IPS-18c (cell line): ENCODE data around the gene NME7.

Experiments used
- H3K4me3 ChIP-seq: 2 replicates; pipeline ENCODE4 v1.7.0; 2013; ENCODE audit warnings: low read depth, mild to moderate bottlenecking, low read length, moderate library complexity; ENCODE audit not compliant: insufficient read depth
- H3K9me3 ChIP-seq: one replicate; pipeline ENCODE4 v1.6.1; 2013; ENCODE audit warnings: mild to moderate bottlenecking, low read length, moderate library complexity; ENCODE audit not compliant: control insufficient read depth, insufficient read depth

The NME7 gene

DNA sequence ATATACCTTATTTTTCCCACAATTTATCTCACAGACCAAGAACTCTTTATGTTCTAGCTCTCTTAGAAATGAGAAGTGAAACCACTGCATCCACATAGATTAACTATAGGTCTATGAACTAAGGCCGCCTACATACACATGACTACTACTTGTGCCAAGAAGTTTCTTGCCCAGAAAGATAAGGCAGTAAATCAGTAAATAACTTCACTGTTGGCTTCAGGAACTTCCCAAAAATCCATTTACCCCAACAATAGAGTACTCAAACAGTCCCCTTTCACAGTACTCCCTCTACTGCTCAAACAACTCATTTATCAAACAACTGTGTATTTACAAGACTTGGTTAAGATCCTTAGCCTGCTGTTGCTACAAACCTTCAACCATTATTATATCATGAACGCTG is 96.5 kb downstream of the NME7 start:
- no peaks in the 10 kb centered on the region for H3K9me3 ChIP-seq
- H3K4me3 ChIP-seq, result no peak overlapping the region

DNA sequence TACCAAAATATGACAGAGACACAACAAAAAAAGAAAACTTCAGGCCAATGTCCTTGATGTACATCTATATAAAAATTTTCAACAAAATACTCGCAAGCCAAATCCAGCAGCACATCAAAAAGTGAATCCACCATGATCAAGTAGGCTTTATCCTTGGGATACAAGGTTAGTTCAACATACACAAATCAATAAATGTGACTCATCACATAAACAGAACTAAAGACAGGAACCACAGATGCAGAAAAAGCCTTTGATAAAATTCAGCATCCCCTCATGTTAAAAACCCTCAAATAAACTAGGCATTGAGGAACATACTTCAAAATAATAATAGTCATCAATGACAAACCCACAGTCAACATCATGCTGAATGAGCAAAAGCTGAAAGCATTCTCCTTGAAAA is 101.5 kb downstream of the NME7 start:
- Histone ChIP-seq H3K4me3 (no peak overlapping the region), H3K9me3 (no peaks in the 10 kb centered on the region)

DNA sequence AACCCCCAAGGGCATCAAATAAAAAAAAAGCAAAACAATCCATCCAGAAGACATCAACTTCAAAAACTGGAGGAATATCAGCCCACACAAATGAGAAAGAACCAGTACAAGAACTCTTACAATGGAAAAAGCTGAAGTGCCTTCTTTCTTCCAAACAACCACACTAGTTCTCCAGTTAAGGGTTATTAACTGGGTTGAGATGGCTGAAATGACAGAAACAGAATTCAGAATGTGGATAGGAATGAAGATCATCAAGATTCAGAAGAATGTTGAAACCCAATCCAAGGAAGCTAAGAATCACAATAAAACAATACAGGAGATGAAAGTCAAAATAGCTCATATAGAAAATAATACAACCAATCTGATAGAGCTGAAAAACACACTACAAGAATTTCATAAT is 104.5 kb downstream of the NME7 start:
- Histone ChIP-seq H3K4me3 (no peak overlapping the region), H3K9me3 (no peaks in the 10 kb centered on the region)

- no peak overlapping the region for H3K4me3 ChIP-seq
- no peaks in the 10 kb centered on the region for H3K9me3 ChIP-seq
Measured at GRCh38 chr1:169261884-169262283, 105.7 kb downstream of the NME7 start.

DNA sequence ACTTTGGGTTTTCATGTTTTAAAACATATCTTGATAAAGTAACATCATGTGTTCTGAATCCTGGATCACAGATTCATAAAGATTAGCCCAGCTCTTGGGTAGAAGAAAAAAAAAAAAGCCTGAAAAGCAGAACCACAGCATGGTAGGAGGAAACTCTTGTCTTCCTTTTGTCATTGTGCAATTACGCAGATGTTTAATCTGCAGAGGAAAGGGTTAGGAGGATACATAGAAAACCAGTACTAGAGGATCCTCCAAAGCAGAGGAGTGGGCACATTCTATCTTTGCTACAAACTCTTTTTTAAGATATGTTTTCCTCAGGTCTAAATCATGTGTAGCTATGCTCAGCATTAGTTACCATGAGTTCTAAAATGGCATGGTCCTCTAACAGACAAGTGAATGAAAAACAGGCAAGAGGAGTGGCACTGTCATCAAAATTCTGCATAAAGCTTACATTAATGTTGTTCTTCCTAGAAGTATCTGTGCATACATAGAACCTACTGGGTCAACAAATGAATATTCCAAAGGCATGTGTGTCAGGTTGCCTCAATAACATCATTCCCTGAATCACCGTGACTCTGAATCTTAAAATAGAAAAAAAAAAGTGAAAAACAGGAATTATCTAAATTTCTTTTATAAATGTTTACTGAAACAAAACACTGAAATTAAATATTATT is 107.0 kb downstream of the NME7 start:
- H3K4me3 ChIP-seq, result no peak overlapping the region
- no peaks in the 10 kb centered on the region for H3K9me3 ChIP-seq

DNA sequence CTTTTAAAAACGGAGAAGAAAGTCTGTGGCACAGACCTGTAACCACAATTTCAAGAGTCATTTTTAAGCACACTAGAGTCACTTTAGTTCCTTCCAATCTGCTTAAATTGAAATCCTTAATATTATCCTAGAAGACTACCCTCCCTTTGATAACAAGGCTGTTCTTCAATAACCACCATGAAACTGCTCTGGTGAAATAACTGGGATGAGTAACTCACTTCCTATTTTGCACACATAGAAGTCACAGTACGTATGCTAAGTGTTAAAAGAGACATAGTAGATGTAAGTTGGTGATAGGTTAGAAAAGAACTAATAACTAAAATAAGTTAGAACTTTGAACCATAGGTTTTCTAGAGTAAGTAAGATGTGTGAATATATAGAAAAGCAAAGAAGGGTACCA is 107.8 kb downstream of the NME7 start:
- Histone ChIP-seq H3K4me3 (no peak overlapping the region), H3K9me3 (no peaks in the 10 kb centered on the region)

DNA sequence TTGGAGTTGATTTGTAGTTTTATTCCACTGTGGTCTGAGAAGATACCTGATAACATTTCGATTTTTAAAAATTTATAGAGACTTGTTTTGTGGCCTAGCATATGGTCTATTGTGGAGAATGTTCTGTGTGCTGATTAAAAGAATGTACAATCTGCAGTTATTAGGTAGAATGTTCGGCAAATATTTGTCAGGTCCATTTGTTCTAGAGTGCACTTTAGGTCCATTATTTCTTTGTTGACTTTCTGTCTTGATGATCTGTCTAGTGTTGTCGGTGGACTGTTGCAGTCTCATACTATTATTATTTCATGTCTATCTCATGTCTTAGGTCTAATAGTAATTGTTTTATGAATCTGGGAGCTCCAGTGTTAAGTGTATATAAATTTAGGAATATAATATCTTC is 116.8 kb downstream of the NME7 start:
- Histone ChIP-seq H3K4me3 (no peak overlapping the region), H3K9me3 (no peaks in the 10 kb centered on the region)

DNA sequence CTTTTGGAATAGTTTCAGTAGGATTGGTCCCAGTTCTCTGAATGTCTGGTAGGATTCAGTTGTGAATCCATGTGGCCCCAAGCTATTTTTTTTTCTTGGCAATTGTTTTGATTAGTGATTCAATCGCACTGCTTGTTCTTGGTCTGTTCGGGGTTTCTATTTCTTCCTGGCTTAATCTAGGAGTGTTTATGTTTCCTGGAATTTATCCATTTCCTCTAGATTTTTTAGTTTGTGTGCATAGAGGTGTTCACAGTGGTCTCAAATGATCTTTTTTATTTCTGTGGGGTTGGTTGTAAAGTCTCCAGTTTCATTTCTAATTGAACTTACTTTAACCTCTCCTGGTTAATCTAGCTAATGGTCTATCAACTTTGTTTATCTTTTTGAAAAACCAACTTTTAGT is 117.6 kb downstream of the NME7 start:
- no peaks in the 10 kb centered on the region for H3K9me3 ChIP-seq
- no peak overlapping the region for H3K4me3 ChIP-seq

- Histone ChIP-seq H3K4me3 (no peak overlapping the region), H3K9me3 (no peaks in the 10 kb centered on the region)
Measured at GRCh38 chr1:169249611-169250010, 118.0 kb downstream of the NME7 start.

- Histone ChIP-seq H3K4me3 (no peak overlapping the region), H3K9me3 (no peaks in the 10 kb centered on the region)
Measured at GRCh38 chr1:169245706-169246105, 121.9 kb downstream of the NME7 start.

DNA sequence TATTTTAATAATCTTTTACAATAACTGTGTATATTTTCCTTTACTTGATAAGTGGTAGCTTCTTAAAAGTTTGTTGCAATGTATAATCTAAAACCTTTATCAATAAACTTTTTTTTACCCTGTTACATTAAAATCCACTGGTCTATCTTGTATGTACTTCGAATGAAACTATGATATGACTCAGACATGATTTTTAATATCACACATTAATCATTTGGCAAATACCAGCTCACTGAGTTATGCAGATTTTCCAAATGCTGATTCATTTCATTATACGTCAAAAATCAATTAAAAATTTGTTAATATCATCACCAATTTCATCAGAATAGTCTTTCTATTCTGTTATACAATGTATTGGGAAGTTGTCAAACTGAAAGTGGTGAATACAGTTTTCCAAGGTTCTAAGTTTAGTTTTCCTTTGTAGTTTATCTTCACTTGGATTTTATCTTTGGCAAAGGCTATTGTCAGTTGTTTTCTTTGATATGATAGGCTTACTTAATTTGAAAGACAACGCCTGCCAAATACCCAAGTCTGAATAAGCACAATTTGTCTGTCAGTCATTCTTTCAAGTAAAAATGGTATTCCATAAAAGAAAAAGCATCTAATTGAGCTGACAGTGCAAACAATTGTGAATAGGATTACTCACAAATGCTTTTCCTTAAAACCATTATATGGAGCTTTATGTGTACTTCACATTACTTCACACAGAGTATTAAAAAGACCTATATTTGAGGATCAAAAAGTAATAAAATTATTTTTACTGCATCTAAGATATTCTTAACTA is 127.0 kb downstream of the NME7 start:
- Histone ChIP-seq H3K9me3 (no peaks in the 10 kb centered on the region), H3K4me3 (no peak overlapping the region)

- H3K9me3 ChIP-seq, result no peaks in the 10 kb centered on the region
- no peak overlapping the region for H3K4me3 ChIP-seq
Measured at GRCh38 chr1:169236880-169237279, 130.7 kb downstream of the NME7 start.

- Histone ChIP-seq H3K4me3 (no peak overlapping the region), H3K9me3 (no peaks in the 10 kb centered on the region)
Measured at GRCh38 chr1:169236143-169236542, 131.5 kb downstream of the NME7 start.

DNA sequence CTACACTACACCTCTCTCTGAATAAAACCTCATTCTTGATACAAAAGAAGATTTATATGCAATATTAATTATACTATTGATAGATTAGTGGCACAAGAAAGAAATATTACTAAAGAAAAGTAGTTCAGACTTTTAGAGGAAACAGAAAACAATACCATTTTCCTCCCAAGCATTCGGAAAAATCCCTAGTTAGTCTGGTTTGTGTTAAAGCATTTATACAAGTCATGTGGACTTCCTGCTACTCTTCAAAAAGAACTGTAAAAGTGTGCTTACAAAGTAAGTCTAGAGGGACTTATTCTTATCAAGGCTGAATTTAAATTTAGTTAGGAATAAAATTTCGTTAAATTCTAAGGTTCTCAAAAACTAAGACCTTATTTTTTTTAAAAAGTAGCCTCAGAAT is 132.0 kb downstream of the NME7 start:
- Histone ChIP-seq H3K4me3 (no peak overlapping the region), H3K9me3 (no peaks in the 10 kb centered on the region)

- Histone ChIP-seq H3K4me3 (no peak overlapping the region), H3K9me3 (no peaks in the 10 kb centered on the region)
Measured at GRCh38 chr1:169234780-169235179, 132.8 kb downstream of the NME7 start.

GRCh38 chr1:169217636-169218035 is 150.0 kb downstream of the NME7 start:
- Histone ChIP-seq H3K9me3 (no peaks in the 10 kb centered on the region), H3K4me3 (no peak overlapping the region)

- no peak overlapping the region for H3K4me3 ChIP-seq
- no peaks in the 10 kb centered on the region for H3K9me3 ChIP-seq
Measured at GRCh38 chr1:169214598-169214997, 153.0 kb downstream of the NME7 start.

DNA sequence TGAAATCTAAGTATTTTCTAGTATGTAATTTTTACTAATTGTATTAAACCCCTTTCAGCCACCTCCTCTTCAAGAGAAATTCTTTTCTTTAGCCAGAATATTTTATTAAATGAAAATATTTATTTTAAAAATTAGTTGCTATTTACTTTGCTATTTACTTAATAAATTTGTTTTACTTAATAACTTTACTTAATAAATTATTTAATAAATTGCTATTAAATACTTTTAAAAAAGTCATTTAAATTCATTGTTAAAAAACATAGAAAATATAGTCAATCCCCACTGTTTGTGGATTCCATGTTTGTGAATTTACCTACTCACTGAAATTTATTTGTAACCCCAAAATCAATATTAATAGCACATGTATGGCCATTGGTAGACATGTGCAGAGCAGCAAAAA is 155.5 kb downstream of the NME7 start:
- Histone ChIP-seq H3K9me3 (no peaks in the 10 kb centered on the region), H3K4me3 (no peak overlapping the region)
